AG04449 (cell line): ENCODE results near the gene ZNF593OS.

Source experiments
- CTCF ChIA-PET: fragments of 350-600 bp; formaldehyde crosslinking; extraction: SDS; loops from one replicate; lab custom pipeline; 2021; ENCODE audit warnings: antibody characterized with exemption; lab: Yijun Ruan, JAX
- POLR2A ChIA-PET: fragments of 400-600, 350-600 bp; formaldehyde crosslinking; extraction: SDS; loops from one replicate; lab custom pipeline; 2020; ENCODE audit warnings: antibody characterized with exemption, inconsistent platforms; lab: Yijun Ruan, JAX
- DNase-seq: peaks from one replicate; pipeline ENCODE4 v3.0.0-alpha.2; 2010; ENCODE audit warnings: low read depth, low spot score
- H3K4me3 ChIP-seq: 2 replicates; pipeline ENCODE4 v1.5.1; 2011; ENCODE audit warnings: low read depth, mild to moderate bottlenecking, control low read depth, low read length
- CTCF ChIP-seq: IDR thresholded peaks from one replicate; pipeline ENCODE4 v1.5.1; 2011; ENCODE audit warnings: mild to moderate bottlenecking, moderate library complexity, low read length, control low read depth, inconsistent platforms; ENCODE audit not compliant: insufficient read depth; ENCODE audit errors: missing control alignments

ZNF593OS gene

GRCh38 chr1:26154750-26155149 lies 16.9 kb downstream of the ZNF593OS start:
- DNase-seq, result no peak
- TF ChIP-seq CTCF, result no peak
- CTCF ChIA-PET, result interaction anchor here (1.3 to 6.6 kb wide), 7 partner anchors 9 to 262 kb away, joined by 3 to 70 read pairs (median 10); partner anchors contain the start of genes CEP85 and ZNF593
- POLR2A ChIA-PET, result no interaction called here
- H3K4me3 ChIP-seq, result no peak overlapping the region

- no peak for DNase-seq
- no peak overlapping the region for H3K4me3 ChIP-seq
- ChIA-PET CTCF (interaction anchor here (1.3 to 6.6 kb wide), 6 partner anchors 10 to 263 kb away, joined by 3 to 70 read pairs (median 16); partner anchors contain the start of gene ZNF593), POLR2A (no interaction called here)
- TF ChIP-seq CTCF, result no peak
Observed at GRCh38 chr1:26153966-26154532, 17.6 kb downstream of the ZNF593OS start.

GRCh38 chr1:26148887-26149286 lies 22.7 kb downstream of the ZNF593OS start:
- no peak for DNase-seq
- POLR2A ChIA-PET, result no interaction called here
- CTCF ChIA-PET, result interaction anchor here (1.5 to 14.3 kb wide), 4 partner anchors 14 to 114 kb away, joined by 5 to 360 read pairs (median 78); no protein-coding TSS in a partner anchor
- no peak for TF ChIP-seq CTCF
- H3K4me3 ChIP-seq, result no peak overlapping the region

- H3K4me3 ChIP-seq, result no peak overlapping the region
- ChIA-PET POLR2A (no interaction called here), CTCF (interaction anchor here (1.1 to 14.3 kb wide), 27 partner anchors 9 to 250 kb away, joined by 3 to 360 read pairs (median 9); partner anchors contain the start of genes CEP85, PDIK1L, TRIM63 and ZNF593)
- DNase-seq, result no peak
- no peak for TF ChIP-seq CTCF
Observed at GRCh38 chr1:26145960-26146294, 25.7 kb downstream of the ZNF593OS start.

- DNase-seq, result no peak
- CTCF ChIA-PET, result interaction anchor here (0.6 to 14.3 kb wide), 49 partner anchors 8 to 308 kb away, joined by 3 to 360 read pairs (median 5); partner anchors contain the start of genes CEP85, EXTL1, PDIK1L and TRIM63
- POLR2A ChIA-PET, result no interaction called here
- peak; percentile 76 for TF ChIP-seq CTCF
- H3K4me3 ChIP-seq, result no peak overlapping the region
Observed at GRCh38 chr1:26145041-26145959, 26.3 kb downstream of the ZNF593OS start.

- ChIA-PET POLR2A (no interaction called here), CTCF (interaction anchor here (0.6 to 14.3 kb wide), 13 partner anchors 12 to 1078 kb away, joined by 3 to 360 read pairs (median 4); partner anchors contain the start of gene C1orf232)
- no peak overlapping the region for H3K4me3 ChIP-seq
- TF ChIP-seq CTCF, result no peak
- DNase-seq, result no peak
Observed at GRCh38 chr1:26142159-26142558, 29.5 kb downstream of the ZNF593OS start.
